ENCODE data around the gene GPAM.

Gene GPAM

GRCh38 chr10:112166800-112167199, 16.8 kb downstream of the GPAM start:
- H3K4me3 ChIP-seq (ENCODE audit: control insufficient read depth, low read depth, low read length), result no peak overlapping the region
- DNase-seq (ENCODE audit: low read depth), result no peak
- no peak for TF ChIP-seq CTCF (conservative IDR thresholded peaks at IDR 0.05; ENCODE audit: control insufficient read depth, insufficient read depth, low read depth, low read length)

GRCh38 chr10:112161757-112162518, 21.6 kb downstream of the GPAM start:
- no peak for TF ChIP-seq CTCF (conservative IDR thresholded peaks at IDR 0.05; ENCODE audit: control insufficient read depth, insufficient read depth, low read depth, low read length)
- no peak overlapping the region for H3K4me3 ChIP-seq (ENCODE audit: control insufficient read depth, low read depth, low read length)
- no peak for DNase-seq (ENCODE audit: low read depth)

- no peak for DNase-seq (ENCODE audit: low read depth)
- TF ChIP-seq CTCF (conservative IDR thresholded peaks at IDR 0.05; ENCODE audit: control insufficient read depth, insufficient read depth, low read depth, low read length), result no peak
Measured at GRCh38 chr10:112160834-112161233, 22.7 kb downstream of the GPAM start.

GRCh38 chr10:112159469-112159868, 24.1 kb downstream of the GPAM start:
- DNase-seq (ENCODE audit: low read depth), result no peak
- no peak for TF ChIP-seq CTCF (conservative IDR thresholded peaks at IDR 0.05; ENCODE audit: control insufficient read depth, insufficient read depth, low read depth, low read length)
- H3K4me3 ChIP-seq (ENCODE audit: control insufficient read depth, low read depth, low read length), result no peak overlapping the region

More at GRCh38 chr10:112160834-112161233, 22.7 kb downstream of the GPAM start:
- H3K4me3 ChIP-seq (ENCODE audit: control insufficient read depth, low read depth, low read length), result no peak overlapping the region

- DNase-seq (ENCODE audit: low read depth), result no peak
- no peak for TF ChIP-seq CTCF (conservative IDR thresholded peaks at IDR 0.05; ENCODE audit: control insufficient read depth, insufficient read depth, low read depth, low read length)
- H3K4me3 ChIP-seq (ENCODE audit: control insufficient read depth, low read depth, low read length), result no peak overlapping the region
Measured at GRCh38 chr10:112151524-112152039, 32.0 kb downstream of the GPAM start.

- DNase-seq (ENCODE audit: low read depth), result no peak
- H3K4me3 ChIP-seq (ENCODE audit: control insufficient read depth, low read depth, low read length), result no peak overlapping the region
- TF ChIP-seq CTCF (conservative IDR thresholded peaks at IDR 0.05; ENCODE audit: control insufficient read depth, insufficient read depth, low read depth, low read length), result no peak
Measured at GRCh38 chr10:112148331-112148730, 35.2 kb downstream of the GPAM start.
